Activated T-cell treated with anti-CD3 and anti-CD28 coated beads for 24 hours (primary cell): ENCODE measurements around the gene LSM6.

ENCODE experiments used
- DNase-seq: peaks from one replicate; pipeline ENCODE4 v3.0.0-alpha.2; 2020; ENCODE audit warnings: low read depth

LSM6 gene

DNA sequence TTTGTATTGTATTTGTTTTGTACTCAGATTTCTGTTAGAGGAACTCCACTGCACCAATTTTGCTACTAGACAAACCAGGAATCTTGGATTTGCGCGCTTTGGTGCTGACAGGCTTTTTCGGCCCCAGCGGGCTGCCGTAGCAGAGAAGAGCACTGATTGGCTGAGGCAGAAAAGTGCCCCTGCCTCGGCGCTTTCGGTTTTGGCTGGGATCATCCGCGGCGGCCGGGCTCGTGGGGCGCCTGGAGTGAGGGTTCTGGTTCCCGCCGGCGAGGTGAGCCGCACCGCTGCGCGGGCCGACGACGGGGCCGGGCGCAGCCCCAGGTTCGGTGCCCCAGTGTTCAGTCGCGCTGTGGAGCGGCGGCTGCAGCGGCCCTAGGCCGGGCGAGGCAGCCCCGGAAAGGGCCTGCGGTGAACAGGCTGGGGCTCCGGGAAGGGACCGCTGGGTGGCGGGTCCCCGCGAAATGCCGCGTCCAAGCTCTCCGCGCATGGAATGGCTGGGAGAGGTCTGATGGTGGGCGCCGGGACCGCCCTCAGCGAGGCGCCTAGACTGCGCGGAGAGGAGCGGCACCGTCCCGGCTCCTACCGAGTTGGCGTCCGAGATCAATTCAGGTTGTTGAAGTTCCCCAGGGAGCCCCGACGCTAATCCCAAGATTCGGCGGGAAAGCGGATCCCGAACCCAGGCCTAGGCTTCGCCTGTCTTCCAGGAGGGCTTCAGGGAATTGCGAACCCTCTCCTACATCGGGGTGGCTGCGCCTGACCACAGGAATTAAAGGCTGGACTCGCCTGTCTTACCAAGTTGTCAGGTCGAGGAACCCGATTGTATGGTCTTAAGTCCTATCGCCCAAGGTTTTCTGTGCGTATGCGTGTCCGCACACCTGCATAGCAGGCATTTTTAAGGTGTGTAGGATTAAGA lies at the start of gene LSM6:
TSS of gene LSM6 (plus strand) at position 178 of the 913 bp plus-strand sequence. CDS start 7,204 bp downstream, outside the sequence.
- DNase-seq, result peak; percentile 79

DNA sequence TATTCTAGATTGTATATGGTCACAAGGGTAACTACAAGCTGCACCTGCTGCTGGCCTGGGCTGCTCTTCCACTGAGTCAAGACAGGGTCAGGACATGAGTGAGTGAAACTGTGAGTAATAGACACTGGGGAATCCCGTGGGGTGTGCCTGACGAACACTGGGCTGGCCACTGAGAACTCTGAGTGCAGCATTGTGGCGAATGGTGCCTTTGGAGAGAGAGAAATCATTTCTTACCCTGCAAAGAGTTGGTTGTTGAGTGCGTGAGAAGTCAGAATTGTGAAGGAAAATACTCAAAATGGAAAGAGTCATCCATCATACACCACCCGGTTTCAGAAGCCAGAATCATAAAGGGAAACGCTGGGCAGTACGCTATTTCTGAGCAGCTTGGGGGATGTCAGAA lies 43.1 kb upstream of the LSM6 start:
- DNase-seq, result peak; percentile 19

- DNase-seq, result no peak
Measured at GRCh38 chr4:146134761-146135445, 40.6 kb upstream of the LSM6 start.

- no peak for DNase-seq
Measured at GRCh38 chr4:146135941-146136340, 39.6 kb upstream of the LSM6 start.

DNA sequence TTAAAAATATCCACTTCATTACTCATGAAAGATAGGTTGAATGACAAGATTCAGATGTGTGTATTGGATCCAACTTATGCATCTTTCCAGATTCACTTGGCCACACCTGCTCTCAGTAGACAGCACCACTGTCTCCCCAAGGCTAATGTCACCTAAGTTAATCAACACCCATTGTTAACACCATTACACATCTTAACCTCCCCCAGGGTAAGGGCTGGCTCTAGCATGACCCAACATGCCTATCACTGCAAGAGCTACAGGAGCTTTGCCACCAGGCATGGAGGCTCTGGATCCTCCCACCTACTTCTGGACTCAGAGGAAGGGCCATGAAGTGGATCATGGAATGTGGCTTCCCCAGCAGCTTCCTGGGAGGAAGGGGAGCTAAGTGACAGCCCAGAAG lies 32.8 kb upstream of the LSM6 start:
- DNase-seq, result no peak

DNA sequence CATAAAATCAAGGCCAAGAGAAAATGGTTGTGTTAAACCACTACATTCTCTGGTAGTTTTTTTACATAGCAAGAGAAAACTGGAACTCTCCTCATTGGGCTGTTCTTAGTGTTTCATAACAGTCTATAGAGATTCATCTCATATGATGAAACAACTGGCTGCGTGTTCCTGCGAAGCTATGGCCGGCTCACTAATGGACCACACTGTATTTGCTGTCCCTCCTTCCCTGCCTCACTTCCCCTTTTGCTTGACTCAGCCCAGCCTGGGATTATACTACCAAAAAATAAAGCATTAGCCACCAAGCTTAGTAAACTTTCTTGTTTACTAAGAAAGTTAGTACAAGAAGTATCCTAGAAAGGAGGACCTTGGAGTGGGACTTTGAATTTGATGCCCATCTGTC lies 31.6 kb upstream of the LSM6 start:
- DNase-seq, result no peak

DNA sequence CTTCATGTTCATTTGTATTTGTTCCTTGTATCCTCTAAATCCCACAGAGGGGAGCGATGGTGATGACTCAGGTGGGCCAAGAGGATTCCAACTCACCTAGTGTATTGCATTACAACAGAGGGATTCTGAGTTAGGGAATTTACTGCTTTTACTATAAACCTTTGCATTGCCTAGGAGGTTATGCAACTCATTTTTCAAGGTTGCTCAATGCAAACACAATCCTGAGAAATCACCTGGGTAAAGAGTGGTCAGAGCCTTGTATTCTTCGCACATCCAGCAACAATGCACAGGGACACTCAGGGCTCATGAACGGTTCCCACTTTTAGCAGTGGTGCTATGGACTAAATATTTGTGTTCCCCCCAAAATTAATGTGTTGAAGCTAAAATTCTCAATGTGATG lies 28.6 kb upstream of the LSM6 start:
- no peak for DNase-seq

- DNase-seq, result no peak
Measured at GRCh38 chr4:146148021-146148420, 27.5 kb upstream of the LSM6 start.

- DNase-seq, result no peak
Measured at GRCh38 chr4:146154057-146154456, 21.5 kb upstream of the LSM6 start.

GRCh38 chr4:146155152-146155724 lies 20.3 kb upstream of the LSM6 start:
- no peak for DNase-seq

DNA sequence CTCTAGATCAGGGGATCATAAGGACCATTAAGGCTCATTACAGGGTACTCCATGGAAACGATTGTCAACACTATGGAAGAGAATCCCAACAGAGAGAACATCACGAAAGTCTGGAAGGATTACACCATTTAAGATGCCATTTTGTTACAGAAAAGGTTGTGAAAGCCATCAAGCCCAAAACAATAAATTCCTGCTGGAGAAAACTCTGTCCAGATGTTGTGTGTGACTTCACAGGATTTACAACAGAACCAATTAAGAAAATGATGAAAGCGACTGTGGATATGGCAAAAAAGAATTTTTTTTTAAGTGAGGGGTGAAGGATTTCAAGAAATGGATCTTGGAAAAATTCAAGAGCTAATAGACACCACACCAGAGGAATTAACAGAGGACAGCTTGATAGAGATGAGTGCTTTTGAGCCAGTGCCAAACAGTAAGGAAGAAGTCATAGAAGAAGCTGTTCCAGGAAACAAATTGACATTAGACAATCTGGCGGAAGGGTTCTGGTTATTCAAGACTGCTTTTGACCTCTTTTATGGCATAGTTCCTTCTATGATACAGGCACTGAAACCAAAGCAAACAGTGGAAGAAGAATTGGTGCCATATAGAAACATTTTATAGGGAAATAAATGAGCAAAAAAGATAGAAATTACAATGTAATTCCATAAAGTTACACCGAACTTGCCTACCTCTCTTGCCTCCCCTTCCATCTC lies 17.3 kb upstream of the LSM6 start:
- no peak for DNase-seq

DNA sequence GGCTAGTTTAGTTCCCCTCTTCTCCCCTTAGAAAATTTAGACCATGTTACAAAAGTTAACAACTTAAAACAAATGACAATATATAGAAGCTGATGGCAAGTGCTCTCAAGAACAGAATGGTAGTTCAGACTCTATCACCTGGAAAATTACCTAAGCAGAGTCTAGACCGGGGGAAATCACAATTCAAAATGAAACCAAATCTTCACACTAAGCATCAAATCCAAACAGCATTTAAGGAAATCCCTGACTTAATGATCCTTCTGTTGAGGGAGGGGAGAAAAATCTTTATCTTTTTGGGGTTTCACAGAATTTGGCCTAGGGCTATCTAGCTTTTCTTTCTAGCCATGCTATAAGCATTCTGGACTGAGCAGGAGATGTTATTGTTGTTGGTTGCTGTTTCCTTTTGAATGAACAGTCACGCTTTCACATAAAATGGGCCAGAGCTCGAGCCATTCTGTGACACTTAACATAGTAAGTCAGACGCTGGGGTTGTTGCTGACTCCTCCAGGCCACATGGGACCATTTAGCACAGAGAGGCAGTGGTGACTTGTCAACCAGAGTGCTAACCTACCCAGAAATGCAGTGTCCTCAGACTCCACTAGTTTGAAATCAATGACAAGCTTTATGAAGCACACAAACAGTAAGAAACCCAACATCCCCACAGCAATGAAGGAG lies 16.0 kb upstream of the LSM6 start:
- no peak for DNase-seq

DNA sequence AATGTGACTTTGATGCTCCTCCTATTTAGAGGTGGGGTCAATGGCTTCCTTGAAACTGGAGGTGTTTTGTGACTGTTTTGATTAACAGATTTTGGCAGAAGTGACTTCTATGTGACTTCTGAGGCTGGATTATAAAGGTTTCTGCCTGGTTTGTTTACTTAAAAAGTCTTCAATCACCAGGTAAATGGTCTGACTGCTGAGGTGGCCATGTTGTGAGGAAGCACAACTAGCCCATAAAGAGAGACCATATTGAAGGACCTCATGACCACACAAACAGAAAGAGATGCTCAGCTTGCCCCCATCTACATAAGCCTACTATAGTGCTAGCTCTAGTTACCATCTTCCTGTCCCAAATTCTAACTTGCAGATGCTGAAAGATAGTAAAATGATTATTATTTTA lies 14.3 kb upstream of the LSM6 start:
- DNase-seq, result no peak

- DNase-seq, result no peak
Measured at GRCh38 chr4:146165221-146165620, 10.3 kb upstream of the LSM6 start.

GRCh38 chr4:146165840-146166239 lies 9.7 kb upstream of the LSM6 start:
- DNase-seq, result no peak

- no peak for DNase-seq
Measured at GRCh38 chr4:146170149-146170548, 5.4 kb upstream of the LSM6 start.

DNA sequence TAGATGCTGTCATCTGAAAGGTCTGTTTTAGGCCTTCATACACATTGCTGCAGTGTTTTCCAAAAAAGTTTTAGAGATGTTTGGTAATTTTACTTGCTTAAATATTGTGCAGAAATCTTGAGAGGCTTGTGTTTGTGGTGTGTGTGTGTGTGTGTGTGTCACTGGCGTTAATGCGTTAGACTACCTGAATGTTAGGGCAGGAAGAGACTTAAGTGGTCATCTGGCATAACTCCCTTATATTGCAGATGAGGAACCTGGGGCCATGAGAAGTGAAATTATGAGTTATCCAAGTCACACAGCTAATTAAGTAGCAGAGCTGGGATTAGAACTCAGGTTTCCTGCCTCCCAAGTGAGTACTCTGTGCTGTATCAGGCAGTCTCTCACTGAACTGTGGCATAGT lies 1.4 kb downstream of the LSM6 start:
- no peak for DNase-seq

DNA sequence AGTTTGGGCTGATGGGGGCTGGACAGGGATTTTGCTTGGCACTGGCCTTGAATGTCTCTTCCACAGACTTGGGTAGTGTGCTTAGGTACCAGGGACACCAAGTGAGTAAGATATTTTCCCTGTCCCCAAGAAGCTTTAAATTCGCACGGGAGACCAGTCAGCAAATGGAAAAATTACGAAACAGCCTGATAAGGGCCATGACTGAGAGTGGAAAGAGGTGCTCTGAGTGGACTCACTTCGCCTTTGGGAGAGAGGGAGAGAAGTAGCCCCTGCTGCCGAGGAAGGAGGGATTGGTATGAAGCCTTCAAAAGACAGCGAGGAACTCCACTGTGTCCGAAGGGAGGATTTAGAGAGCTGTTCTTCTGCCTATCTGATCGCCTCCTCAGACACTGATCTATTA lies 2.6 kb downstream of the LSM6 start:
- DNase-seq, result no peak

GRCh38 chr4:146179784-146180370 lies 4.4 kb downstream of the LSM6 start:
- DNase-seq, result no peak

GRCh38 chr4:146182443-146182842 lies 6.9 kb downstream of the LSM6 start:
- DNase-seq, result no peak

GRCh38 chr4:146183209-146183608 lies 7.7 kb downstream of the LSM6 start:
- no peak for DNase-seq
